ENCODE measurements around the gene IGFBP1. TPM values are rescaled to one million over a fixed set of nuclear protein-coding genes. Genes with fewer than 3 reads are reported as not detected.

Gene IGFBP1
- total RNA-seq: 0.73 TPM in 1 of 2 replicates, not detected in the other

GRCh38 chr7:45888185-45888992 is at the start of gene IGFBP1:
Gene IGFBP1, plus strand, starts transcription at chr7:45888488. Its CDS starts 165 bp downstream, at chr7:45888653.

GRCh38 chr7:45873035-45873354 is 15.3 kb upstream of the IGFBP1 start, which contains the start of gene CCDC201:
Gene CCDC201, minus strand, starts transcription at chr7:45873082. Its CDS starts 75 bp downstream, at chr7:45873007.

GRCh38 chr7:45920502-45921380 is 32.5 kb downstream of the IGFBP1 start, which contains the start of gene IGFBP3:
Gene IGFBP3, minus strand, starts transcription at chr7:45921272. Its CDS starts 132 bp downstream, at chr7:45921140.

Other genes starting within 250 kb of the IGFBP1 start
- not detected in 2 replicates for gene CCDC201, start 15.4 kb upstream of the IGFBP1 start, total RNA-seq
- 1,000 and 1,022 TPM in 2 replicates for gene IGFBP3, start 32.8 kb downstream of the IGFBP1 start, total RNA-seq

Data from cardiac ventricle fibroblast (primary cell).